ENCODE results near the gene PRKCZ.

DNA sequence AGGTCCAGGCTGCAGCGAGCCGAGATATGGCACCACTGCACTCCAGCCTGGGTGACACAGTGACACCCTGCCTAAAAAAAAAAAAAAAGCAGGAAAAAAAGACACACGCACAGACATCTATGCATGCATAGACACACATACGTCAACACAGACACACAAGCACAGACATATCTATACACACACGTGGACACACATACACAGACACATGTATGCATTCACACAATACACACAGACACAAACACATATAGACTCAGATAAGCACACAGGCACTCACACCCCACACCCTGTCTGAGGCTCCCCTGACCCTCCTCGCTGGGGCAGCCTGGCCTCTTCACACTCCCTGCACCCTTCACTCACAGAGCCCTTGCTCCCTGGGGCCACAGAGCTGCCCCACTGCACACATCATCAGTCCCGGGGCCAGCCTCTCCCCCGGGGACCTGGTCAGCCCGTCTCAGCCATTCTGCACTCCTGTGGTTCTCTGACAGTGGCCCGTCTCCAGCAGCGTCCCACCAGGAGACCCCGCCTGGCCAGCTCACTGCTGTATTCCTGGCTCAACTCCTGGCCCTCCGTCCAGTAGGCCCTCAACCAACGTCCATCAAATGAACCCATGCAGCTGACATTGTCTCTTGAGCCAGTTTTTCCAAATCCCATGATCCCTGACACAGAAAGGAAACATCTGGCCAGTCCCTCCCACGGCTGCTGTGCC lies 4.6 kb upstream of the PRKCZ start:
- no peak for TF ChIP-seq CTCF (conservative IDR thresholded peaks at IDR 0.05; ENCODE audit: low read depth, low read length)
- no peak for TF ChIP-seq EZH2 (IDR thresholded peaks at IDR 0.05; ENCODE audit: borderline replicate concordance, low read depth, low read length, poor library complexity, severe bottlenecking)
